Heart right ventricle (tissue), 16 donors: ENCODE measurements around the gene HOTAIR. TPM values are rescaled to one million over a fixed set of nuclear protein-coding genes. Genes with fewer than 3 reads are reported as not detected.

Source experiments
- ATAC-seq, 8 donors: fragments of 200-7000 bp; cut with Tn5 transposase; one replicate each; pipeline ENCODE4 v1.9.1; 2020; ENCODE audit warnings: mild to moderate bottlenecking in 8 of 8, moderate library complexity in 8 of 8, moderate number of reproducible peaks in 1 of 8
- DNase-seq, 2 donors: peaks; one replicate each; pipeline ENCODE4 v3.0.0-alpha.2; 2020
- H3K27ac ChIP-seq, 10 donors: fragments of 200-600 bp; sonication (generic) in 2 of 10; one replicate each; pipeline versions ENCODE4 v1.5.0 to v1.8.0; 2020 to 2022; ENCODE audit warnings: mild to moderate bottlenecking in 3 of 10
- H3K27me3 ChIP-seq, 7 donors: fragments of 200-600 bp; one replicate each; pipeline ENCODE4 v1.8.0; 2021 to 2022; ENCODE audit warnings: mild to moderate bottlenecking in 2 of 7
- H3K36me3 ChIP-seq, 9 donors: fragments of 200-600 bp; sonication (generic) in 1 of 9; one replicate each; pipeline versions ENCODE4 v1.5.0 to v1.8.0; 2020 to 2022; ENCODE audit warnings: mild to moderate bottlenecking in 2 of 9
- H3K4me1 ChIP-seq, 9 donors: fragments of 200-600 bp; sonication (generic) in 1 of 9; one replicate each; pipeline versions ENCODE4 v1.5.0 to v1.8.0; 2020 to 2022; ENCODE audit warnings: mild to moderate bottlenecking in 4 of 9
- H3K4me3 ChIP-seq, 10 donors: fragments of 200-600 bp; sonication (generic) in 2 of 10; one replicate each; pipeline versions ENCODE4 v1.5.0 to v1.8.0; 2020 to 2022; ENCODE audit warnings: mild to moderate bottlenecking in 7 of 10, moderate library complexity in 2 of 10
- H3K9me3 ChIP-seq, 11 donors: fragments of 200-600 bp in 10 of 11; sonication (generic) in 2 of 11; one replicate each; pipeline versions ENCODE4 v1.5.0 to v1.8.0; 2013 to 2022; ENCODE audit warnings: mild to moderate bottlenecking in 2 of 11, control low read depth in 1 of 11, moderate library complexity in 1 of 11
- CTCF ChIP-seq, 9 donors: fragments of 200-600 bp; sonication (generic) in 2 of 9; IDR thresholded peaks; one replicate each; pipeline versions ENCODE4 v1.5.0 to v1.8.0; 2021 to 2022; ENCODE audit warnings: antibody characterized with exemption in 9 of 9, mild to moderate bottlenecking in 5 of 9, moderate library complexity in 1 of 9
- WGBS, 2 donors: extraction: QIAGEN DNeasy Blood & Tissue Kit; methylation state at CpG; one replicate each; pipeline ENCODE4 v1.1.7; 2013; ENCODE audit warnings: inconsistent platforms in 1 of 2; 5-methylcytosine and 5-hydroxymethylcytosine counted together
- intact Hi-C, 10 donors: fragments of 100-400 bp; cut with DNase I; formaldehyde crosslinking; loops; one replicate each; pipeline versions ENCODE4 v1.11.1 to v1.14.2; 2022
- polyA plus RNA-seq, 2 donors: library from polyadenylated mRNA; stranded (reverse); fragments of 200-250 nt; gene quantifications; one replicate each; pipeline ENCODE4 v1.2.3, GENCODE V29; 2013
- total RNA-seq, 10 donors: library from RNA; stranded (reverse); fragmentation: NEBNext Ultra II Directional in 3 of 10; extraction: Animal tissue kit (Norgen Biotek cat#: 25700) in 3 of 10; gene quantifications; one replicate each; pipeline versions ENCODE4 v1.2.1 to v1.2.4, GENCODE V29; 2021 to 2023
- donor health status: Arrhythmogenic right ventricular cardiomyopathy.
- donor health status: ischemic (EF 13 %, LVEDD 7.1; RV severe dilation, severe dysfunction).
- donor health status: healthy with polysubstance abuse.
- donor health status: DM: no; HTN: yes; CAD: no.
- donor health status: DM: no; HTN: no; CAD: no.
- donor health status: ischemic (EF 25% LVEDD 6.9; RV normal size, moderate dysfunction).
- donor health status: ischemic (EF 25% LVEDD 5.7; RV mildly dilated, moderate dysfunction).
- donor health status: healthy.
- donor health status: DM: yes; HTN: yes; CAD: no.
- donor health status: Ischemic cardiomyopathy.
- donor health status: ischemic (EF 35%, LVEDD 5.7; RV mildly dilated, moderate dysfunction).
- donor health status: nonischemic (EF 11% LVEDD 7.7; RV severe dilation, severe dysfunction).
- donor health status: DM: yes; HTN: yes; CAD: no.
- donor health status: PGD.
- donor health status: ischemic (EF 29% LVEDD 5.4; RV normal size, mild dysfunction).
- donor health status: nonischemic (EF 23%, LVEDD 6.1; RV moderate dilation, normal function).

The HOTAIR gene
- total and polyA plus RNA-seq, 12 donors = not detected

- intact Hi-C loops = no loop called here
- peak in 2 of 8 donors; percentile 42 to 50 for ATAC-seq
Measured at GRCh38 chr12:53938326-53939140, 36.2 kb downstream of the HOTAIR start, which contains the start of gene HOXC13. TSS of gene HOXC13 (plus strand) at chr12:53938831. CDS start at chr12:53938907, 76 bp downstream.

GRCh38 chr12:53937596-53938325 is 37.0 kb downstream of the HOTAIR start:
- Histone ChIP-seq H3K9me3 (no peaks in the 10 kb centered on the region), H3K27me3 (peaks cover 38 to 100% (median 100%) of the 10 kb centered on the region in 7 donors), H3K27ac (no peak overlapping the region), H3K4me1 (peaks cover 0 to 14% (median 8%) of the 10 kb centered on the region in 9 donors), H3K4me3 (no peak overlapping the region), H3K36me3 (no peaks in the 10 kb centered on the region)
- DNase-seq (no peak), ATAC-seq (no peak)
- no peak for TF ChIP-seq CTCF (IDR thresholded peaks at IDR 0.05)
- WGBS, 2 donors = 13 to 17% methylated on average over 23 of the region's 23 CpGs
- intact Hi-C loops = no loop called here

More at GRCh38 chr12:53938326-53939140, 36.2 kb downstream of the HOTAIR start, which contains the start of gene HOXC13:
- WGBS, 2 donors = 3% methylated on average over 55 to 56 of the region's 56 CpGs
- Histone ChIP-seq H3K36me3 (no peaks in the 10 kb centered on the region), H3K4me3 (peak within 1 kb of the TSS in 1 of 10 donors; percentile 5), H3K4me1 (peaks cover 0 to 14% (median 8%) of the 10 kb centered on the region in 9 donors), H3K27me3 (peaks cover 38 to 100% (median 100%) of the 10 kb centered on the region in 7 donors), H3K9me3 (no peaks in the 10 kb centered on the region), H3K27ac (no peak within 1 kb of the TSS)
- DNase-seq = no peak
- TF ChIP-seq CTCF (IDR thresholded peaks at IDR 0.05) = no peak

- no peak overlapping the region for H3K27ac ChIP-seq
- peaks cover 0 to 14% (median 8%) of the 10 kb centered on the region in 9 donors for H3K4me1 ChIP-seq
- H3K4me3 ChIP-seq = no peak overlapping the region
- 7 to 10% methylated on average over 12 of the region's 12 CpGs for WGBS, 2 donors
- no peaks in the 10 kb centered on the region for H3K36me3 ChIP-seq
- DNase-seq (no peak), ATAC-seq (no peak)
- H3K27me3 ChIP-seq = peaks cover 38 to 100% (median 100%) of the 10 kb centered on the region in 7 donors
- intact Hi-C loops = no loop called here
- no peak for TF ChIP-seq CTCF (IDR thresholded peaks at IDR 0.05)
- H3K9me3 ChIP-seq = no peaks in the 10 kb centered on the region
Measured at GRCh38 chr12:53937099-53937498, 37.7 kb downstream of the HOTAIR start.
